ENCODE data around the gene NRIP3.

DNA sequence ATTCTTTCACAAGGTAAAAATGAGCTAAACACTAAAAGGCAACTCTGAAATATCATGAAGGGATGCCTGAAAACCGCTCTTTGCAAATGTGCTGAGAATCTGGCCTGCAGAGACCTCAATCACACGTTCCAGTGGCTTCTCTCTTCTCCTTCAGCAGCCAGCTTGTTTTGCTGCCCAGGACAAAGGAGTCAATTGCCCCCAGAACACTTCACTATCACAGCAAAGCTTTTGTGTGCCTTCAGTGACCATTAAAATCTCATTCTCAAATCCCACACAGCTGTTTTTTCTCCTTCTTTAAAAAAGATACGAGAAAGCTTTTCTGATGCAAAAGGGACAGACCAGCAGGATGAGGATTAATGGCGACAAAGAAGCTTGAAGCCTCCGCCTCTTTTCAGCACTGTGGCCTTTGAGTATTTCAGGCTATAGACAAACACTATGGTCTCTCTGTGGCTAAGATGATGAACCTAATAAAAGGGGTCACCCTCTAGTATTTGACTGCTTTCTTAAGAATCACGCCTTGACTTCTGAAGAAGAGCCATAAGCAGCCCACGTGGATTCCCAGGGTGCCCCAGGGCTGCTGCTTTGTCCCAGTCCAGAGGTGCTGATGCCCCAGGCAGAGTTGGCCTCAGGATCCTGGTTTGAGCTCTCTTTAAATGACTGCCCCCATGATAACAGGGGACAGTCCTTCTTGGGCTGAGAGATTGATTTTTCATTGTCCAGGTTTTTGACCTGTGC lies 33.4 kb upstream of the NRIP3 start:
- TF ChIP-seq POLR2AphosphoS5 (IDR thresholded peaks at IDR 0.05) (no peak), POLR2A (IDR thresholded peaks at IDR 0.05) (no peak)
- TF ChIP-seq, protein P1, sequence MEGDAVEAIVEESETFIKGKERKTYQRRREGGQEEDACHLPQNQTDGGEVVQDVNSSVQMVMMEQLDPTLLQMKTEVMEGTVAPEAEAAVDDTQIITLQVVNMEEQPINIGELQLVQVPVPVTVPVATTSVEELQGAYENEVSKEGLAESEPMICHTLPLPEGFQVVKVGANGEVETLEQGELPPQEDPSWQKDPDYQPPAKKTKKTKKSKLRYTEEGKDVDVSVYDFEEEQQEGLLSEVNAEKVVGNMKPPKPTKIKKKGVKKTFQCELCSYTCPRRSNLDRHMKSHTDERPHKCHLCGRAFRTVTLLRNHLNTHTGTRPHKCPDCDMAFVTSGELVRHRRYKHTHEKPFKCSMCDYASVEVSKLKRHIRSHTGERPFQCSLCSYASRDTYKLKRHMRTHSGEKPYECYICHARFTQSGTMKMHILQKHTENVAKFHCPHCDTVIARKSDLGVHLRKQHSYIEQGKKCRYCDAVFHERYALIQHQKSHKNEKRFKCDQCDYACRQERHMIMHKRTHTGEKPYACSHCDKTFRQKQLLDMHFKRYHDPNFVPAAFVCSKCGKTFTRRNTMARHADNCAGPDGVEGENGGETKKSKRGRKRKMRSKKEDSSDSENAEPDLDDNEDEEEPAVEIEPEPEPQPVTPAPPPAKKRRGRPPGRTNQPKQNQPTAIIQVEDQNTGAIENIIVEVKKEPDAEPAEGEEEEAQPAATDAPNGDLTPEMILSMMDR (IDR thresholded peaks at IDR 0.05) = no peak

All from prostate gland (tissue), 2 donors.